H1 (cell line): ENCODE results near the gene FAM222B. TPM values are rescaled to one million over a fixed set of nuclear protein-coding genes. Genes with fewer than 3 reads are reported as not detected.

Source experiments
- CTCF ChIA-PET: fragments of 300-600 bp; sonication (Branson Sonifier 250); formaldehyde crosslinking; loops from one replicate; lab custom pipeline; 2021; ENCODE audit not compliant: partially characterized antibody; lab: Charles Lee
- POLR2A ChIA-PET: fragments of 300-600 bp; sonication (Branson Sonifier 250); formaldehyde crosslinking; loops from one replicate; lab custom pipeline; 2021; ENCODE audit warnings: inconsistent platforms; ENCODE audit not compliant: partially characterized antibody; lab: Charles Lee
- DNase-seq, 2 experiments: peaks; one replicate each; pipeline versions ENCODE4 v3.0.0 to v3.0.0-alpha.2; 2010 to 2022; ENCODE audit warnings: low spot score in 2 of 2, low read depth in 1 of 2, mixed read lengths in 1 of 2
- FAIRE-seq: peaks from 2 replicates; lab custom pipeline; 2011; peaks lifted over from hg19 to GRCh38; lab: Jason Lieb, UNC
- H2AFZ ChIP-seq: 2 replicates; pipeline ENCODE4 v1.8.1; 2012; ENCODE audit warnings: low read length, inconsistent platforms
- H2AK5ac ChIP-seq: 2 replicates; pipeline ENCODE4 v1.6.1; 2013; ENCODE audit warnings: low read depth, low read length
- H2BK120ac ChIP-seq: replicated peaks from 2 replicates; pipeline ENCODE3; 2013; ENCODE audit warnings: low read depth, low read length, inconsistent platforms
- H2BK12ac ChIP-seq: 2 replicates; pipeline ENCODE4 v1.6.1; 2013; ENCODE audit warnings: low read depth, low read length
- H2BK15ac ChIP-seq: 2 replicates; pipeline ENCODE4 v1.6.1; 2013; ENCODE audit warnings: low read length
- H2BK20ac ChIP-seq: 2 replicates; pipeline ENCODE4 v1.6.1; 2013; ENCODE audit warnings: low read length
- H2BK5ac ChIP-seq: 2 replicates; pipeline ENCODE4 v1.6.1; 2013; ENCODE audit warnings: low read depth, low read length
- H3K14ac ChIP-seq: 2 replicates; pipeline ENCODE4 v1.6.1; 2013; ENCODE audit warnings: inconsistent platforms; ENCODE audit not compliant: insufficient read length
- H3K18ac ChIP-seq: 2 replicates; pipeline ENCODE4 v1.6.1; 2013; ENCODE audit warnings: low read length; ENCODE audit errors: extremely low read depth
- H3K23ac ChIP-seq: 2 replicates; pipeline ENCODE4 v1.6.1; 2013; ENCODE audit warnings: inconsistent platforms; ENCODE audit not compliant: insufficient read length
- H3K23me2 ChIP-seq: 2 replicates; pipeline ENCODE4 v1.6.1; 2013; ENCODE audit warnings: low read depth, low read length
- H3K27ac ChIP-seq: 2 replicates; pipeline ENCODE4 v1.6.1; 2011; ENCODE audit warnings: low read depth, low read length, inconsistent platforms
- H3K27me3 ChIP-seq, 4 experiments: replicated peaks in 1 of 4; 1 replicate in 1 of 4; 2 replicates in 3 of 4; pipeline versions ENCODE4 v1.6.1 to v1.8.1; 2011 to 2013; ENCODE audit warnings: low read length in 3 of 4, mild to moderate bottlenecking in 3 of 4, inconsistent platforms in 2 of 4, mixed read lengths in 2 of 4, moderate library complexity in 1 of 4; ENCODE audit not compliant: control insufficient read depth in 3 of 4, insufficient read depth in 3 of 4; ENCODE audit errors: extremely low read depth in 1 of 4
- H3K36me3 ChIP-seq, 4 experiments: 2 replicates each; pipeline versions ENCODE4 v1.6.1 to v1.8.1; 2011 to 2013; ENCODE audit warnings: mild to moderate bottlenecking in 4 of 4, low read length in 3 of 4, moderate library complexity in 2 of 4, control low read depth in 1 of 4, inconsistent platforms in 1 of 4; ENCODE audit not compliant: insufficient read depth in 4 of 4, control insufficient read depth in 2 of 4
- H3K4ac ChIP-seq: replicated peaks from 2 replicates; pipeline ENCODE3; 2013; ENCODE audit warnings: low read length, low read depth, mixed read lengths, inconsistent platforms; ENCODE audit not compliant: insufficient read length
- H3K4me1 ChIP-seq, 4 experiments: replicated peaks in 1 of 4; 1 replicate in 1 of 4; 2 replicates in 3 of 4; pipeline versions ENCODE4 v1.6.1 to v1.8.1; 2011 to 2013; ENCODE audit warnings: low read length in 3 of 4, inconsistent platforms in 2 of 4, mixed read lengths in 1 of 4; ENCODE audit not compliant: insufficient read depth in 4 of 4, control insufficient read depth in 3 of 4
- H3K4me2 ChIP-seq, 2 experiments: 2 replicates each; pipeline versions ENCODE4 v1.6.1 to v1.8.1; 2011 to 2013; ENCODE audit warnings: low read depth in 2 of 2, low read length in 2 of 2, control low read depth in 1 of 2, inconsistent platforms in 1 of 2, mild to moderate bottlenecking in 1 of 2; ENCODE audit not compliant: insufficient read depth in 1 of 2
- H3K4me3 ChIP-seq, 4 experiments: fragments of 200-600, 300-600 bp in 1 of 4; sonication (generic), shearing (Covaris generic), sonication (Bioruptor Twin) in 1 of 4; 2 replicates each; pipeline versions ENCODE4 v1.5.1 to v1.8.1; 2011 to 2016; ENCODE audit warnings: low read length in 4 of 4, low read depth in 3 of 4, control low read depth in 2 of 4, inconsistent platforms in 2 of 4, mild to moderate bottlenecking in 2 of 4, mixed read lengths in 1 of 4, moderate library complexity in 1 of 4; ENCODE audit not compliant: insufficient read depth in 2 of 4; ENCODE audit errors: extremely low read depth in 1 of 4
- H3K56ac ChIP-seq: replicated peaks from 2 replicates; pipeline ENCODE3; 2013; ENCODE audit warnings: low read depth, mild to moderate bottlenecking, mixed read lengths, low read length, inconsistent platforms; ENCODE audit not compliant: insufficient read length
- H3K79me1 ChIP-seq: 2 replicates; pipeline ENCODE4 v1.6.1; 2013; ENCODE audit warnings: low read depth, low read length, control low read depth
- H3K79me2 ChIP-seq, 2 experiments: 2 replicates each; pipeline versions ENCODE4 v1.6.1 to v1.8.1; 2012 to 2013; ENCODE audit warnings: low read length in 2 of 2, mild to moderate bottlenecking in 2 of 2, inconsistent platforms in 1 of 2; ENCODE audit not compliant: insufficient read depth in 2 of 2, control insufficient read depth in 1 of 2
- H3K9ac ChIP-seq, 4 experiments: replicated peaks in 1 of 4; 1 replicate in 1 of 4; 2 replicates in 3 of 4; pipeline versions ENCODE4 v1.6.1 to v1.8.1; 2011 to 2013; ENCODE audit warnings: low read depth in 3 of 4, low read length in 3 of 4, control low read depth in 2 of 4, mild to moderate bottlenecking in 2 of 4, moderate library complexity in 2 of 4, inconsistent platforms in 1 of 4; ENCODE audit errors: extremely low read depth in 1 of 4
- H3K9me3 ChIP-seq, 2 experiments: 2 replicates each; pipeline versions ENCODE4 v1.6.1 to v1.8.1; 2012 to 2013; ENCODE audit warnings: mild to moderate bottlenecking in 2 of 2, moderate library complexity in 2 of 2, control low read depth in 1 of 2, inconsistent platforms in 1 of 2, low read depth in 1 of 2, low read length in 1 of 2, mixed read lengths in 1 of 2; ENCODE audit not compliant: insufficient read depth in 2 of 2
- H4K20me1 ChIP-seq, 2 experiments: replicated peaks in 1 of 2; 2 replicates each; pipeline versions ENCODE3 to v1.8.1; 2011 to 2013; ENCODE audit warnings: inconsistent platforms in 2 of 2, low read length in 2 of 2, mild to moderate bottlenecking in 1 of 2; ENCODE audit not compliant: insufficient read depth in 2 of 2, control insufficient read depth in 1 of 2
- H4K5ac ChIP-seq: 2 replicates; pipeline ENCODE4 v1.6.1; 2013; ENCODE audit warnings: low read length, low read depth, mixed read lengths, inconsistent platforms; ENCODE audit not compliant: insufficient read length
- H4K8ac ChIP-seq: 2 replicates; pipeline ENCODE4 v1.8.0; 2013; ENCODE audit warnings: mild to moderate bottlenecking, moderate library complexity, low read length, inconsistent platforms; ENCODE audit not compliant: insufficient read depth; ENCODE audit errors: extremely low read depth
- H4K91ac ChIP-seq: replicated peaks from 2 replicates; pipeline ENCODE3; 2013; ENCODE audit warnings: low read length, mixed read lengths, inconsistent platforms; ENCODE audit not compliant: insufficient read length
- ATF2 ChIP-seq: IDR thresholded peaks from 2 replicates; pipeline ENCODE4 v1.6.1; 2012; ENCODE audit warnings: low read length, inconsistent platforms
- CEBPB ChIP-seq: IDR thresholded peaks from 2 replicates; pipeline ENCODE4 v1.6.1; 2012; ENCODE audit warnings: low read depth, low read length
- CTBP2 ChIP-seq: IDR thresholded peaks from 2 replicates; pipeline ENCODE4 v1.7.0; 2011; ENCODE audit warnings: borderline replicate concordance, mild to moderate bottlenecking, moderate library complexity, mixed read lengths, low read length; ENCODE audit not compliant: insufficient read depth, insufficient read length
- KDM1A ChIP-seq: fragments of 200-600, 300-600 bp; sonication (generic); IDR thresholded peaks from 2 replicates; pipeline ENCODE4 v1.7.1; 2016; ENCODE audit warnings: mild to moderate bottlenecking, low read length, borderline replicate concordance
- POLR2A ChIP-seq, 2 experiments: IDR thresholded peaks; 1 replicate in 1 of 2; 2 replicates in 1 of 2; pipeline ENCODE4 v1.6.1; 2011; ENCODE audit warnings: low read depth in 2 of 2, low read length in 2 of 2, mild to moderate bottlenecking in 2 of 2; ENCODE audit errors: control extremely low read depth in 1 of 2
- RFX5 ChIP-seq: IDR thresholded peaks from 2 replicates; pipeline ENCODE4 v1.6.1; 2011; ENCODE audit warnings: low read depth, low read length, improper control_type of control experiment, borderline replicate concordance
- SRF ChIP-seq: IDR thresholded peaks from 2 replicates; pipeline ENCODE4 v1.6.1; 2011; ENCODE audit warnings: mild to moderate bottlenecking, low read depth, low read length, moderate library complexity
- TCF12 ChIP-seq: IDR thresholded peaks from 2 replicates; pipeline ENCODE4 v1.6.1; 2011; ENCODE audit warnings: low read depth, mild to moderate bottlenecking, low read length
- ZNF274 ChIP-seq: IDR thresholded peaks from 2 replicates; pipeline ENCODE4 v1.7.0; 2012; ENCODE audit warnings: low read length, borderline replicate concordance; ENCODE audit errors: extremely low read depth
- WGBS, 2 experiments: shearing (Covaris generic) in 1 of 2; methylation state at CpG; one replicate each; pipeline versions ENCODE4 v1.1.6 to v1.1.7; 2013 to 2015; ENCODE audit warnings: low lambda C conversion rate in 2 of 2, mixed read lengths in 2 of 2, inconsistent platforms in 1 of 2, low coverage in 1 of 2, missing lambda C conversion rate in 1 of 2; ENCODE audit not compliant: insufficient replicate concordance in 2 of 2, insufficient coverage in 1 of 2, insufficient read length in 1 of 2; ENCODE audit errors: extremely low coverage in 1 of 2, missing lambda C conversion rate in 1 of 2; 5-methylcytosine and 5-hydroxymethylcytosine counted together
- polyA plus RNA-seq, 7 experiments: library from polyadenylated mRNA; depleted of rRNA in 3 of 7; stranded (reverse) in 5 of 7; unstranded in 2 of 7; fragments of >200 nt in 5 of 7; fragments of 200-250 nt in 2 of 7; gene quantifications; 1 replicate in 5 of 7; 2 replicates in 1 of 7; 4 replicates in 1 of 7; pipeline versions ENCODE4 v1.2.1 to v1.2.3, GENCODE V29; 2011 to 2013; ENCODE audit warnings: missing spikeins in 2 of 7, mixed read lengths in 2 of 7
- total RNA-seq: library from RNA; stranded (reverse); fragmentation: NEBNext Ultra II Directional; extraction: Animal tissue kit (Norgen Biotek cat#: 25700); gene quantifications from 2 replicates; pipeline ENCODE4 v1.2.1, GENCODE V29; 2021
- TF ChIP-seq, protein P1 (sequence below), 3 experiments: IDR thresholded peaks; 1 replicate in 2 of 3; 2 replicates in 1 of 3; pipeline versions ENCODE4 v1.5.1 to v1.6.1; 2011; ENCODE audit warnings: low read length in 3 of 3, mild to moderate bottlenecking in 3 of 3, inconsistent platforms in 2 of 3, low read depth in 1 of 3, moderate library complexity in 1 of 3; ENCODE audit not compliant: insufficient read depth in 1 of 3; ENCODE audit errors: control extremely low read depth in 1 of 3

FAM222B gene
- total and polyA plus RNA-seq, 2 of the 8 experiments (the other 6 are each of a cell fraction or from before 2014, with no cell fraction given), result 42.1 to 81.7 TPM

GRCh38 chr17:28843816-28844148 is 1.2 kb upstream of the FAM222B start:
- Histone ChIP-seq H3K18ac (no peak overlapping the region), H3K27me3 (no peaks in the 10 kb centered on the region), H3K79me1 (peaks cover 2% of the 10 kb centered on the region; the same call in 1 of the 2 replicates), H2AFZ (no peak overlapping the region), H3K23me2 (peaks cover 7% of the 10 kb centered on the region; the same call in 1 of the 2 replicates), H3K9ac (no peak overlapping the region), H3K4ac (no peak overlapping the region), H2BK20ac (0 out of 2 replicates have a peak overlapping the region, but pooled peaks have one; percentile 48), H3K9me3 (no peaks in the 10 kb centered on the region), H4K20me1 (no peaks in the 10 kb centered on the region), H3K56ac (no peak overlapping the region), H2BK120ac (no peak overlapping the region), H4K5ac (no peak overlapping the region), H4K91ac (no peak overlapping the region), H4K8ac (no peak overlapping the region), H3K4me2 (no peak overlapping the region), H2AK5ac (no peak overlapping the region), H2BK5ac (no peak overlapping the region), H3K79me2 (peaks cover 9 to 36% of the 10 kb centered on the region in 2 experiments), H3K4me3 (no peak overlapping the region), H3K27ac (no peak overlapping the region), H3K23ac (no peak overlapping the region), H3K14ac (no peak overlapping the region), H3K4me1 (peaks cover 0 to 1% (median 0%) of the 10 kb centered on the region in 4 experiments; a peak in 1 of 7 replicates), H3K36me3 (no peaks in the 10 kb centered on the region), H2BK15ac (no peak overlapping the region), H2BK12ac (no peak overlapping the region)
- 91% methylated on average over 6 of the region's 6 CpGs; no CpG with 5 or more reads in 1 of the 2 experiments for WGBS, 2 experiments
- no peak for FAIRE-seq
- POLR2A ChIA-PET, result interaction anchor here (1.0 to 2.8 kb wide), 8 partner anchors 8 to 124 kb away, joined by 3 to 15 read pairs (median 4); partner anchors contain the start of gene RPL23A
- CTCF ChIA-PET, result interaction anchor here (1.0 to 3.9 kb wide), 6 partner anchors 9 to 95 kb away, joined by 3 to 32 read pairs (median 6); no protein-coding TSS in a partner anchor
- no peak for DNase-seq
- TF ChIP-seq RFX5 (no peak), CTBP2 (no peak), CEBPB (no peak), KDM1A (no peak), SRF (no peak), ZNF274 (no peak), ATF2 (no peak), TCF12 (no peak), POLR2A (IDR thresholded peaks at IDR 0.05; ENCODE audit: control extremely low read depth in 1 of 2, low read depth in 2 of 2, low read length in 2 of 2) (no peak)
- TF ChIP-seq, protein P1, sequence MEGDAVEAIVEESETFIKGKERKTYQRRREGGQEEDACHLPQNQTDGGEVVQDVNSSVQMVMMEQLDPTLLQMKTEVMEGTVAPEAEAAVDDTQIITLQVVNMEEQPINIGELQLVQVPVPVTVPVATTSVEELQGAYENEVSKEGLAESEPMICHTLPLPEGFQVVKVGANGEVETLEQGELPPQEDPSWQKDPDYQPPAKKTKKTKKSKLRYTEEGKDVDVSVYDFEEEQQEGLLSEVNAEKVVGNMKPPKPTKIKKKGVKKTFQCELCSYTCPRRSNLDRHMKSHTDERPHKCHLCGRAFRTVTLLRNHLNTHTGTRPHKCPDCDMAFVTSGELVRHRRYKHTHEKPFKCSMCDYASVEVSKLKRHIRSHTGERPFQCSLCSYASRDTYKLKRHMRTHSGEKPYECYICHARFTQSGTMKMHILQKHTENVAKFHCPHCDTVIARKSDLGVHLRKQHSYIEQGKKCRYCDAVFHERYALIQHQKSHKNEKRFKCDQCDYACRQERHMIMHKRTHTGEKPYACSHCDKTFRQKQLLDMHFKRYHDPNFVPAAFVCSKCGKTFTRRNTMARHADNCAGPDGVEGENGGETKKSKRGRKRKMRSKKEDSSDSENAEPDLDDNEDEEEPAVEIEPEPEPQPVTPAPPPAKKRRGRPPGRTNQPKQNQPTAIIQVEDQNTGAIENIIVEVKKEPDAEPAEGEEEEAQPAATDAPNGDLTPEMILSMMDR (IDR thresholded peaks at IDR 0.05; ENCODE audit: control extremely low read depth in 1 of 3, insufficient read depth in 1 of 3, low read depth in 1 of 3, low read length in 3 of 3), result no peak
